Sigmoid colon (tissue), 4 donors: Measurements from ENCODE around the gene PLEKHA7.

Experiments
- CTCF ChIP-seq, 4 experiments: fragments of 450-650 bp in 3 of 4; fragments of 200-600 bp in 1 of 4; IDR thresholded peaks; one replicate each; pipeline ENCODE4 v1.5.1; 2016 to 2019; ENCODE audit warnings: antibody characterized with exemption in 4 of 4, mild to moderate bottlenecking in 3 of 4, moderate library complexity in 2 of 4
- POLR2A ChIP-seq, 2 donors: fragments of 450-650 bp; IDR thresholded peaks; one replicate each; pipeline ENCODE4 v1.6.1; 2016; ENCODE audit warnings: antibody characterized with exemption in 2 of 2, mild to moderate bottlenecking in 2 of 2, moderate library complexity in 2 of 2
- POLR2AphosphoS5 ChIP-seq, 4 donors: sonication (generic); formaldehyde crosslinking; IDR thresholded peaks; one replicate each; pipeline ENCODE4 v1.6.1; 2017; ENCODE audit warnings: antibody characterized with exemption in 4 of 4

- TF ChIP-seq POLR2A (IDR thresholded peaks at IDR 0.05), result no peak
- TF ChIP-seq CTCF (IDR thresholded peaks at IDR 0.05), result no peak
- no peak for TF ChIP-seq POLR2AphosphoS5 (IDR thresholded peaks at IDR 0.05)
Observed at GRCh38 chr11:17000987-17001386, 13.2 kb downstream of the PLEKHA7 start.
